ENCODE measurements around the gene HSD11B2.

Gene HSD11B2

GRCh38 chr16:67415872-67416793 is 14.8 kb upstream of the HSD11B2 start, which contains the start of gene ZDHHC1:
TSS of gene ZDHHC1 (minus strand) at chr16:67416477. CDS start at chr16:67407775, 8,702 bp downstream.
- no peak for DNase-seq

DNA sequence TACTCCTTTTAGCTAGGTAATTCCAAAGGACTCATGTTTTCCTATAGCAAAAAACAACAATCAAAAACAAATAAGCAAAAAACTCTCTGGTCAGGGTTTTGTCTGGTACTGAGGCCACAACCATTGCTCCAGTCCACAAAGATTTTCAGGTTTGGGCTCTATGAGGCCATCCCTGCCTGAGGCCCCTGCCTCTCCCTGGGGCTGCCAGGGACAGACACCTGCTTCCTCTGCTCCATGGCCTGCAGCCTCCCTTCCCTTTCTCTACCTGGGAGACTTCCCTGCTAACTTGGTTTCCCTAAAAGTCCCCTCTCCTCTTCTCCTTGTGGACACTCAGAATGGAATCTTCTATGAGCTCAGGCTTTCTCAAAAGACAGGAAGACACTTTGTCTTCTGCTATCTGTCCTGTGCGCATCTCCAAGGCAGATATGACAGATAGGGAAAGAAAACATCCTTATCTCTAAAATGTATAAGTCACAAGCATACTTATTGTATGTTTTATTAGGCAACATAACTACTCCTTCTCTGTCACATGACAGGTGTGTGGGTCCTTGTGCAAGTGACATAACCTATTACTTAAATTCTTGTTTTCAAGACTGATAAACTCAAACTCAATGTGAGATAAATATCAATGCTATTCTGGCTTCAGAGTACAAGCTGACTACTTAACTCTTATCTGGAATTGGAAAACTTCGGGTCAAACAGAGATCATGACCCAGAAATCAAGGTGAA is 13.4 kb upstream of the HSD11B2 start:
- DNase-seq: no peak

DNA sequence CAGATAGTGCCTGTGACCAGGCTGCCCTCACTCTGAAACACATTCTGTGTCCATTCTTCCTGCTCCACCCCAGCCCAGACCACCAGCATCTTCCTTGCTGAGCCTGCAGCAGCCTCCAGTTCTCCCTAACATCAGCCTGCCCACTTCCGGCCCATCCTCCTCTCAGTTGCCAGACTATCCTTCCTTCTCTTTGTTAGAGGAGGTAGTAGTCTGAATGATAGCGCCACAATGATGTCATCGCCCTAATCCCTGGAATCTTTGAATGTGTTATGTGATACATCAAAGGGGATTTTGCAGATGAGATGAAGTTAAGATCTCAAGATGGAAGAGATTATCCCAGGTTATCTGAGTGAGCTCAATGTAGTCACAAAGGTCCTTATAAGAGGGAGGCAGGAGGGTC is 11.4 kb upstream of the HSD11B2 start:
- DNase-seq: no peak

GRCh38 chr16:67419931-67420330 is 11.0 kb upstream of the HSD11B2 start:
- DNase-seq: no peak

- no peak for DNase-seq
Measured at GRCh38 chr16:67421030-67421429, 9.9 kb upstream of the HSD11B2 start.

GRCh38 chr16:67423015-67423414 is 7.9 kb upstream of the HSD11B2 start:
- DNase-seq: no peak

- DNase-seq: no peak
Measured at GRCh38 chr16:67423611-67424260, 7.2 kb upstream of the HSD11B2 start.

GRCh38 chr16:67424261-67424615 is 6.7 kb upstream of the HSD11B2 start:
- no peak for DNase-seq

DNA sequence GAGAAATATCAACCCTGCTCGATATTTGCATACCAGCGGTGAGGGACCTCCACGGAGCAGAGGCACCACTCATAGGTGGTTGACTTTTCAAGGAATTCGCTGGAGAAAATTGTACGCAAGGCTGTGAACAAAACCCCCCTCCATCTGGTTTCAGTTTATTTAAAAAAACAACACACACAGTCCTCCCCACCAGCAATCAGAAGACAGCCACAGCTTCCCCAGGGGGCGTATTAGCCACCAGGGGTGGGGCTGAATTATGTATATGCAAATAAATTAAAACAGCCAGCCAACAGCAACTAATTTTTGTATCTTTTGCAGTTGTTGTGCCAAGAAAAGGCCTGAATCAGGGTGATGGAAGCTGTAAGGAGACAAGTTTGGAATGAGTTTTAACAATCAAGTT is 5.9 kb upstream of the HSD11B2 start:
- no peak for DNase-seq

- DNase-seq: no peak
Measured at GRCh38 chr16:67425580-67425979, 5.3 kb upstream of the HSD11B2 start.

DNA sequence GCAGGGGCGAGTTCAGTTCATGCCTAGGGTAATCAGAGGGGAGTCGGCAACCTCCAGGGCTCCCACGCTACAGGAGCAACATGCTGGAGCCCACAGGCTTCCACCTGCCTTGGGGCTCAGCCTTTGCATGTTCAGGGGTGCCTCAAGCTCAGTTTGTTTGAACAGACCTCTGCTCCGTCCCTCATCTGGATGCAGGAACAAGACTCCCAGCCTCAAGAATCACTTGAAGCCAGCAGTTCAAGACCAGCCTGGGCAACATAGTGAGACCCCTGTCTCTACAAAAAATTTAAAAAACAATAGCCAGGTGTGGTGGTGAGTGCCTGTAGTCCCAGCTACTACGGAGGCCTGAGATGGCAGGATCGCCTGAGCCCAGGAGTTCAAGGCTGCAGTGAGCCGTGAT is 4.9 kb upstream of the HSD11B2 start:
- no peak for DNase-seq

GRCh38 chr16:67426950-67427349 is 4.0 kb upstream of the HSD11B2 start:
- no peak for DNase-seq

GRCh38 chr16:67428146-67428731 is 2.7 kb upstream of the HSD11B2 start:
- DNase-seq: peak; percentile 27

GRCh38 chr16:67429053-67429798 is 1.7 kb upstream of the HSD11B2 start:
- no peak for DNase-seq

GRCh38 chr16:67429799-67430503 is 970 bp upstream of the HSD11B2 start:
- DNase-seq: no peak

DNA sequence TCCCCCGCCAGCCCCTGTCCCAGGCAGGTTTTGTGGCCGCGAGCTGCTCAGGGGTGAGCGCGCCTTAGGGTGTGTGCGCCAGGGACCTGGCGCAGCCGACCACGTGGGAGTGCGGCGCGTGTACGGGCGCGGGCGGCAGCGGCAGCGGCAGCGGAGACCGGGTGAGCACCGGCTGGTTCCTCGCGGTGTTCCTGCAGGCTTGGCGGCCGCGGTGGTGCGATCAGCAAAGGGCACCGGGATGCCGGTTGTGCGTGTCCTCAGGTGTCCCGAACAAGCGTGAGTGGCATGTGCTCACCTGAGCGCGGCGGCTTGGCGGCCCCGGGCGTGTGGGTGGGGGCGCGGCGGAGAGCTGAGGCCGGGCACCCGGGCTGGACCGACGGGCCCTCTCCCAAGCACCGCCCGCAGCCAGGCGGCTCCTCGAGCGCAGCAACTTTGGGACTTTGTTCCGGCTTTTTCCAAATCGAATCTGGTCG is 381 bp upstream of the HSD11B2 start:
- DNase-seq: no peak

DNA sequence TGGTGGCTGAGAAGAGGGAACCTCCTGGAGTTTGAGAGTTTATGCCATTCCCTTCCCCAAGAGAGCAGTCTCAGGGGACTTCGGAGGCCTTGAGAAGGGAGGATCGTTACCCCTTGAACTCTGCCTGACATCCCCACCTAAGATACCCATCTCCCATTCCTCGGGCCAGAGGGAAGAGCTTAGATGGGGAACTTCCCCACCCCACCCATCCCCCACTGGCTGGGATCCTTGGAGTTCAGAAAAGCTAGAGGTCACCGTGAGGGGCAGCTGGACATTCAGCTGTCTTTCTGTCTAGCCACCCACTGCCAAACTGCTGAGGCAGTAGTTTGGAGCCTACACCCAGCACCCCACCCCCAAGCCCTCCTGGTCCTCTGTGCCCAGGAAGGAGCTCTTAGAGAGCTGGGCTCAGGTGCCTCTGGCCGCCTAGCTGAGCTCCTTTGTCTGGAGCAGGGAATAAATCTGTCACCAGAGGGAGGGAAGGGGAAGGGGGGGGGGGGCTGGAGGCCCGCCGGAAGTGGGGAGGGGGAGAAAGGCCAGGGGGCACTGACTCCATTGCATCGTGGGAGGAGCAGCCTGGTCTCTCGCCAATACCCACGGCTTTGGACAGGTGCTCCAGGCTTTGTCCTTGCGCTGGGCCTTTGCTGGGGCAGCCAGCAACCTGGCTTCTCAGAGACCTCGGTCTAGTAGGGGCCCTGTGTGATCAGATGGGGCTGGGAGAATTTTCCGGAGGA is 1.0 kb downstream of the HSD11B2 start:
- DNase-seq: no peak

GRCh38 chr16:67432506-67432890 is 1.6 kb downstream of the HSD11B2 start:
- DNase-seq: no peak

DNA sequence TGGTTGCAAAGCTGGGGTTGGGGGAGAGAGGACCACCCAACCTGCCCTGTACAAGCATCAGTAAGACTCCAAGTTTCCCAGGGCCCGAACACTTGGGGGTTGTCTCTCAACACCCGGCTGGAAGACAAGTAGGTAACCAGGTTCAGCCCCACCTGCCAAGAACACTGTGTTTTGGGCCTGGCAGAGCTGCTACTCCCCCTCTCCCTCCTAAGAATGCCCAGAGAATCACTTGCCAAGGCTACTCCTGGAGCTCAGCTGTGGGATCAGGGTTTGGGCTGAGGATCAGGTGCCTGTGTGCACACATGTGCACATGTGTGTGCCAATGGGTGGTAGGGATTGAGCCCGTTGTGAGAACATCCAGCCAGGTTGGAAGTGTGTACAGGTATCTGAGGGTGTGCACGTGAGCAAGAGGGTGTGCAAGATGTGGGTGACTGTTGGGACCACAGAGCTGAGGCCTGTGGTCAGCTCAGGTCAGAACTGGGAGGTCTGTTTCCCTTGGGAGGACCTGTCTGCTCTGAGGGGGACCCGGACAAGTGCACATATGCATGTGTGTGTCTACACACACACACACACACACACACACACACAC is 2.3 kb downstream of the HSD11B2 start:
- no peak for DNase-seq

DNA sequence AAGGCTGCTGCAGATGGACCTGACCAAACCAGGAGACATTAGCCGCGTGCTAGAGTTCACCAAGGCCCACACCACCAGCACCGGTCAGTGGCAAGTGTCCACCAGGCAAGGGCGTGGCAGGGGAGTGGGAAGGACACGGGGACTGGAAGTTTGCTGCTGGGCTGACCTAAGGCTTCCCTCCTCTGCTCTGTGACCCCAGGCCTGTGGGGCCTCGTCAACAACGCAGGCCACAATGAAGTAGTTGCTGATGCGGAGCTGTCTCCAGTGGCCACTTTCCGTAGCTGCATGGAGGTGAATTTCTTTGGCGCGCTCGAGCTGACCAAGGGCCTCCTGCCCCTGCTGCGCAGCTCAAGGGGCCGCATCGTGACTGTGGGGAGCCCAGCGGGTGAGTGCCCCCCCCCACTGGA is 4.8 kb downstream of the HSD11B2 start:
- DNase-seq: no peak

All from NK-92 treated with Interleukin-12 subunit alpha and Interleukin-12 subunit beta, amount 100 ng/mL, for 24 hours (cell line).